RWPE2 (cell line): ENCODE measurements around the gene CENPX.

Source experiments
- ATAC-seq: fragments of 200-7000 bp; cut with Tn5 transposase; 3 replicates; pipeline ENCODE4 v1.9.1; 2021; ENCODE audit warnings: low read depth
- DNase-seq: peaks from one replicate; pipeline ENCODE4 v3.0.0-alpha.2; 2020; ENCODE audit warnings: low spot score
- H3K27ac ChIP-seq: fragments of 450-650 bp; 2 replicates; pipeline ENCODE4 v1.5.1; 2017; ENCODE audit warnings: mild to moderate bottlenecking; ENCODE audit not compliant: poor library complexity, severe bottlenecking
- H3K27me3 ChIP-seq: fragments of 250-450 bp; sonication (Bioruptor Pico); 2 replicates; pipeline ENCODE4 v1.5.1; 2021; ENCODE audit warnings: mild to moderate bottlenecking, moderate library complexity; ENCODE audit not compliant: insufficient read depth, poor library complexity, severe bottlenecking
- H3K36me3 ChIP-seq: fragments of 250-450 bp; sonication (Bioruptor Pico); 2 replicates; pipeline ENCODE4 v1.5.1; 2020; ENCODE audit warnings: low read depth, mild to moderate bottlenecking, moderate library complexity
- H3K4me1 ChIP-seq: fragments of 250-450 bp; sonication (Bioruptor Pico); 2 replicates; pipeline ENCODE4 v1.5.1; 2021; ENCODE audit warnings: mild to moderate bottlenecking, moderate library complexity; ENCODE audit not compliant: insufficient read depth, poor library complexity, severe bottlenecking
- H3K4me3 ChIP-seq: fragments of 250-450 bp; sonication (Bioruptor Pico); 2 replicates; pipeline ENCODE4 v1.5.1; 2021; ENCODE audit warnings: mild to moderate bottlenecking, moderate library complexity; ENCODE audit not compliant: severe bottlenecking
- H3K9me3 ChIP-seq: fragments of 250-450 bp; sonication (Bioruptor Pico); 2 replicates; pipeline ENCODE4 v1.5.1; 2021; ENCODE audit warnings: mild to moderate bottlenecking, moderate library complexity; ENCODE audit not compliant: severe bottlenecking
- TF ChIP-seq, protein P1 (sequence below): fragments of 450-650 bp; IDR thresholded peaks from one replicate; pipeline ENCODE4 v1.5.1; 2017; ENCODE audit warnings: mild to moderate bottlenecking, moderate library complexity; ENCODE audit not compliant: poor library complexity, severe bottlenecking

Gene CENPX

GRCh38 chr17:82058855-82059249 lies 36.2 kb upstream of the CENPX start:
- H3K4me1 ChIP-seq: no peaks in the 10 kb centered on the region
- H3K4me3 ChIP-seq: no peak overlapping the region
- TF ChIP-seq, protein P1, sequence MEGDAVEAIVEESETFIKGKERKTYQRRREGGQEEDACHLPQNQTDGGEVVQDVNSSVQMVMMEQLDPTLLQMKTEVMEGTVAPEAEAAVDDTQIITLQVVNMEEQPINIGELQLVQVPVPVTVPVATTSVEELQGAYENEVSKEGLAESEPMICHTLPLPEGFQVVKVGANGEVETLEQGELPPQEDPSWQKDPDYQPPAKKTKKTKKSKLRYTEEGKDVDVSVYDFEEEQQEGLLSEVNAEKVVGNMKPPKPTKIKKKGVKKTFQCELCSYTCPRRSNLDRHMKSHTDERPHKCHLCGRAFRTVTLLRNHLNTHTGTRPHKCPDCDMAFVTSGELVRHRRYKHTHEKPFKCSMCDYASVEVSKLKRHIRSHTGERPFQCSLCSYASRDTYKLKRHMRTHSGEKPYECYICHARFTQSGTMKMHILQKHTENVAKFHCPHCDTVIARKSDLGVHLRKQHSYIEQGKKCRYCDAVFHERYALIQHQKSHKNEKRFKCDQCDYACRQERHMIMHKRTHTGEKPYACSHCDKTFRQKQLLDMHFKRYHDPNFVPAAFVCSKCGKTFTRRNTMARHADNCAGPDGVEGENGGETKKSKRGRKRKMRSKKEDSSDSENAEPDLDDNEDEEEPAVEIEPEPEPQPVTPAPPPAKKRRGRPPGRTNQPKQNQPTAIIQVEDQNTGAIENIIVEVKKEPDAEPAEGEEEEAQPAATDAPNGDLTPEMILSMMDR: no peak
- H3K27ac ChIP-seq: no peak overlapping the region
- ATAC-seq: no peak
- no peaks in the 10 kb centered on the region for H3K9me3 ChIP-seq
- no peaks in the 10 kb centered on the region for H3K27me3 ChIP-seq
- peak; percentile 70 for DNase-seq
- peaks cover 93% of the 10 kb centered on the region for H3K36me3 ChIP-seq

DNA sequence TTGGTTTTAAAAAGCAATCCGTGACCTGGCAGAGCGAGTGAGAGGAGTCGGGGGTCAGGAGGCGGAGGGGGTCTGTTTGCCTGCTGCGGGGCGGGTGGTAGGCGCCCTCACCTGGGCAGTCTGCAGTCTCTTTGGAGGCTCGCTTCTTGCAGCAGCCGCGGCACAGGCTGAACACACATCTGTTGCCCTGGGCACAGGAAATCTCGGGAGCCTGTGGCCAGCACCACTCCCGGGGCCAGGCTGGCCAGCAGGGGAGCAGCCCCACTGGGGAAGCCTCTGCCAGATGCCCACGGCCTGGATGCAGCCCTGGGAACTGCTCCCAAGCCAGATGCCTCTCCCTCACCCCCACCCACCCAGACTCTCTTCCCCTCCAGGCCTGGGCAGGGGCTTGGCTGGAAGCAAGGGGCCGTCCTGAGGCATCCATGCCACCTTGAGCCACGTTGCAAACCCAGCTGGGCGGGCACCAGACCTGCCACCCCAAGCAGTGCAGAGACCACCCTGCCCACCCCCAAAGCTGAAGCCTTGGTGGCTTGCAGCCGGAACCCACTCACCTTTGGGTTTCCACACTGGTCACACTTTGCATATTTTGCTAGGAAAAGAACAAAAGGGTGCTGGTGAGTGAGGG lies 35.7 kb upstream of the CENPX start:
- Histone ChIP-seq H3K27ac (no peak overlapping the region), H3K27me3 (no peaks in the 10 kb centered on the region), H3K36me3 (peaks cover 93% of the 10 kb centered on the region), H3K4me3 (no peak overlapping the region), H3K9me3 (no peaks in the 10 kb centered on the region), H3K4me1 (no peaks in the 10 kb centered on the region)
- TF ChIP-seq, protein P1: no peak
- DNase-seq (no peak), ATAC-seq (no peak; the same call in 2 of the 3 replicates)

DNA sequence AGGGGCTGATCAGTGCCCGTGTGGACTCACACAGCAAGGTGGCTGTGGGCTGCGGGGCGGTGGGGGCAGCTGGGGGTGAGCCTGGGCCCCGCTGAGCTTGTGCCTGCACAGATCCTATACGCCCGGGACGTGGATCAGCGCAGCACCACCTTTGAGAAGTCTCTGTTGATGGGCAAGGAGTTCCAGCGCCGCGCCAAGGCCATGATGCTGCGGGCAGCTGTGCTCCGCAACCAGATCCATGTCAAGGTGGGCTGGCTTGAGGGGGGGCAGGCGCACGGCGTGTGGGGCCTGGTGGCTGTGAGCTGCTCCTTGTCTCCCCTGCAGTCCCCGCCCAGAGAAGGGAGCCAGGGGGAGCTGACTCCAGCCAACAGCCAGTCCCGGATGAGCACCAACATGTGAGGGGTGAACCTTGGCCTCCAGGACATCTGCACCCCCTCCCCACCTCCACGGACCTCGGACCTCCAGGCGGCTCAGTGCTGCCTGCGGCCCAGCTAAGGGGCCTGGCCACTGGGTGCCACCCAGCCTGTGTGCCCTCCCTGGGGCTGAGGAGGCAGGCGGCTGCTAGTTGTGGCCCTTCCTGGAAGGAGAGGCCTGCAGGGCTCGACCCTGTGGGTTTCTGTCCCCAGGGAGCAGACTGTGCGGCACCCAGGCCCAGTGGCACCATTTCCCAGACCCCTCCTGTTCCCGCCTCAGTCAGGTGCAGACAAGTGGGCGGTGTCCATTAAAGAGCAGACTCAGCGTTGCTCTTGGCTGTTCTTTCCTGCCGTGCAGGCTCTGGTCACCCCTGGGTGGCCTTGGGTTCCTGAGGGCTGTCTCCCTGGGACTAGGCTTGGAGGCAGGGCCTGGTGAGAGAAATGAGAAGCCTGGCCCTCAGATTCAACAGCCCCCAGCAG lies 34.3 kb upstream of the CENPX start:
- peaks cover 81% of the 10 kb centered on the region for H3K36me3 ChIP-seq
- no peak overlapping the region for H3K4me3 ChIP-seq
- H3K27me3 ChIP-seq: no peaks in the 10 kb centered on the region
- H3K9me3 ChIP-seq: no peaks in the 10 kb centered on the region
- DNase-seq (peak; percentile 65), ATAC-seq (peak; percentile 2; the same call in 1 of the 3 replicates)
- H3K27ac ChIP-seq: no peak overlapping the region
- H3K4me1 ChIP-seq: peaks cover 5% of the 10 kb centered on the region
- TF ChIP-seq, protein P1: no peak

GRCh38 chr17:82055965-82056728 lies 33.5 kb upstream of the CENPX start:
- DNase-seq (peak; percentile 69), ATAC-seq (no peak)
- Histone ChIP-seq H3K36me3 (peaks cover 76% of the 10 kb centered on the region), H3K27ac (no peak overlapping the region), H3K4me1 (peaks cover 5% of the 10 kb centered on the region), H3K27me3 (no peaks in the 10 kb centered on the region), H3K9me3 (no peaks in the 10 kb centered on the region), H3K4me3 (no peak overlapping the region)
- TF ChIP-seq, protein P1: no peak
